HG03108 (cell line): ENCODE results near the gene FAM186B.

Experiments used
- ATAC-seq: cut with Tn5 transposase; IDR thresholded peaks from one replicate; pipeline ENCODE4 v1.9.1; 2021; ENCODE audit warnings: moderate library complexity; ENCODE audit not compliant: unreplicated experiment

FAM186B gene

GRCh38 chr12:49553512-49554088, 51.8 kb downstream of the FAM186B start:
- ATAC-seq = no peak

DNA sequence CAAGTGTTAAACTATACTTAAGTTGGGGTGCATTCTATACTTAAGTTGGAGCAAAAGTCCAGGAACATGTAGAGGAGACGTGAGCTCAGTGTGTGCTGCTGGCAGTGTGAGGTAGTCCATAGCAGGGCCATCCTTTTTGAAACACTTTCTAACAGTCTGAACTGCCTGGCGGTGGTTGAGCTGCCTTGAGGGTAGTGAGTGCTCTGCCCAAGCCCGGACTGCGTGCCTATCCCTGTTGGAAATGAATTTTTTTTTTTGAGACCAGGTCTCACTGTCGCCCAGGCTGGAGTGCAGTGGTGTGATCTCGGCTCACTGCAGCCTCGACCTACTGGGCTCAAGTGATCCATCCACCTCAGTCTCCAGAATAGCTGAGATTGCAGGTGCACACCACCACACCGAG, 52.5 kb downstream of the FAM186B start:
- ATAC-seq = no peak

GRCh38 chr12:49552425-49552824, 53.0 kb downstream of the FAM186B start:
- no peak for ATAC-seq

GRCh38 chr12:49552014-49552413, 53.4 kb downstream of the FAM186B start:
- ATAC-seq = no peak

- no peak for ATAC-seq
Measured at GRCh38 chr12:49550693-49551252, 54.7 kb downstream of the FAM186B start.

GRCh38 chr12:49549735-49550692, 55.4 kb downstream of the FAM186B start:
- ATAC-seq = no peak

- no peak for ATAC-seq
Measured at GRCh38 chr12:49548822-49549648, 56.4 kb downstream of the FAM186B start.

- no peak for ATAC-seq
Measured at GRCh38 chr12:49548481-49548821, 57.0 kb downstream of the FAM186B start.

- no peak for ATAC-seq
Measured at GRCh38 chr12:49547090-49547690, 58.2 kb downstream of the FAM186B start.

GRCh38 chr12:49546481-49546880, 59.0 kb downstream of the FAM186B start:
- ATAC-seq = no peak

GRCh38 chr12:49545815-49546214, 59.6 kb downstream of the FAM186B start:
- ATAC-seq = no peak

DNA sequence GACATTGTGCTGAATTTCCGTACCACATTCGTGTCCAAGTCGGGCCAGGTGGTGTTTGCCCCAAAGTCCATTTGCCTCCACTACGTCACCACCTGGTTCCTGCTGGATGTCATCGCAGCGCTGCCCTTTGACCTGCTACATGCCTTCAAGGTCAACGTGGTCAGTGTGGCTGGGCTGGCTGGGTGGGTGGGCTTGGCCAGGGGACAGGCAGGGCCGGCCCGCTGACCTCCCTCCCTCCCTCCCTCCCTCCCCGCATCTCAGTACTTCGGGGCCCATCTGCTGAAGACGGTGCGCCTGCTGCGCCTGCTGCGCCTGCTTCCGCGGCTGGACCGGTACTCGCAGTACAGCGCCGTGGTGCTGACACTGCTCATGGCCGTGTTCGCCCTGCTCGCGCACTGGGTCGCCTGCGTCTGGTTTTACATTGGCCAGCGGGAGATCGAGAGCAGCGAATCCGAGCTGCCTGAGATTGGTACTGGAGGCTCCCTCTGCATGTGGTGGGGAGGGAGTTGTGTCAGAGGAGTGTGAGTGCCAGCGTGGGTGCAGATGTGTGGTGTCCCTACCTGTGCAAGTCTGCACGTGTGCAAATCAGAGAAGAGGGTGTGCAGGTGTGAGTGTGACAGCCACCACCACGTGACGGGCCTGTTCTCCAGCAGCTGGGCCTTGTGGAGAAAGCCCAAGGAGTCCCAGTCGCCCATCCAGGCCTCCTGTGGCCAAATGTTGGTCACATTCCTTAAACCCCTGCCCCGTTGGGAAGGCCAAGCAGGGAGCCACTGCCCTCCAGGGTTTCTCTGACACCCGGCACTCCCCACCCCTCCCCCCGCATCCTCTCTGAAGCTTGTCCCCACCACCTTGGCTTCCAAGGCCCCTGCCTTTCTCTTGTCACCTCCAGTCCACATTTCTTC, 61.3 kb downstream of the FAM186B start:
- no peak for ATAC-seq

DNA sequence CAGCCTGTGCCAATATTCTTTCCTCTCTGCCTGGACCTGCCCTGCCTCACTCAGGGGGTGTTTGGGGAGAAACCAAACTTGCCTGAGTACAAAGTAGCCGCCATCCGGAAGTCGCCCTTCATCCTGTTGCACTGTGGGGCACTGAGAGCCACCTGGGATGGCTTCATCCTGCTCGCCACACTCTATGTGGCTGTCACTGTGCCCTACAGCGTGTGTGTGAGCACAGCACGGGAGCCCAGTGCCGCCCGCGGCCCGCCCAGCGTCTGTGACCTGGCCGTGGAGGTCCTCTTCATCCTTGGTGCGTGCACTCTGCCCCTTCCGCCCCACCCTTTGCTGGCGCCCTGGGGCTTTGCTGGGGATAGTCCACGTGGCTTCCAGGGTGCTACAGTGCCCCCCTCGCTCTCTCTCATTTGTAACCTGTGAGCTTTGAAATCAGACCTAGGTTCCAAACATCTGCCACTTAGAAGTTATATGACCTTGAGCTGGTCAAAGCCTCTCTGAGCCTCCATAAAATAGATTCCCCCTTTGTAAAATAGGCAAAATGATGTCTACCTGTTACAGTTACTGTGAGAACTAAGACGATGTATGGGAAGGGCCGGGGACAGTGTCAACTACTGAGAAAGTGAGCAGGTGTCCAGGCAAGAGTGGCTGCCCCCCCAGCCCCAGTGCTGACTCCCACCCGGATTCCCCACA, 62.1 kb downstream of the FAM186B start:
- no peak for ATAC-seq

GRCh38 chr12:49542592-49543160, 62.8 kb downstream of the FAM186B start:
- ATAC-seq = no peak

DNA sequence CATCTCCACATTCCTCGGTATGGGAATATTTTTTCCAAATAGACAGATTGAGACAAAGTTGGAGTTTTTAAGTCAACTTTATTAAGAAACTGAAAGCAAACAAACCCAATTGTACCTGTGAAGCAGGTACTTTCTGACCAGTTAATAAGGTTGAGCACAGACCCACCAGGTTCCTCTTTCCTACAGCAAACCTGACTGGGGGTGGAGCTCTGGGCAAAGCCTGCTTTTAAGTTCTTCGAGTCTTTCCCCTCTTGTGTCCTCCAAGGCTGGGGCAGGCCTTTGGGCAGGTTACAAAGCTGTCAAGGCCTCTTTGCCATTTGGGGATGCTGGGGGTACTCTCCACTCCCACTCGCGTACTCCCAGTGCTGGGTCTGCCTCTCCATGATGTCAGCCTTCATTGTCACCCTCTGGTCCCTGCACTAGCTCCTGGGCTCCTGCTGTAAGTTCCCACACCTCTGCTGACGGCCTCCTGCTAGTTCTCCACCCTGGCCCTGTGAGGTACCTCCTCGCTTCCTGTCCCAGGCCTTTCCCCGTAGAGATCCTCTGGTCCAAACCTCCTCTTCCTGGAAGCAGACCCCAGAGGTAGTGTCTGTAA, 63.4 kb downstream of the FAM186B start:
- ATAC-seq = no peak

GRCh38 chr12:49541140-49541861, 64.1 kb downstream of the FAM186B start:
- ATAC-seq = no peak

- ATAC-seq = no peak
Measured at GRCh38 chr12:49540229-49541139, 65.0 kb downstream of the FAM186B start.
